GM18519 (cell line): ENCODE data around the gene IRF2BP2.

ENCODE experiments used
- ATAC-seq: cut with Tn5 transposase; IDR thresholded peaks from one replicate; pipeline ENCODE4 v1.9.1; 2021; ENCODE audit warnings: mild to moderate bottlenecking, moderate library complexity; ENCODE audit not compliant: unreplicated experiment, low FRiP score

Gene IRF2BP2

DNA sequence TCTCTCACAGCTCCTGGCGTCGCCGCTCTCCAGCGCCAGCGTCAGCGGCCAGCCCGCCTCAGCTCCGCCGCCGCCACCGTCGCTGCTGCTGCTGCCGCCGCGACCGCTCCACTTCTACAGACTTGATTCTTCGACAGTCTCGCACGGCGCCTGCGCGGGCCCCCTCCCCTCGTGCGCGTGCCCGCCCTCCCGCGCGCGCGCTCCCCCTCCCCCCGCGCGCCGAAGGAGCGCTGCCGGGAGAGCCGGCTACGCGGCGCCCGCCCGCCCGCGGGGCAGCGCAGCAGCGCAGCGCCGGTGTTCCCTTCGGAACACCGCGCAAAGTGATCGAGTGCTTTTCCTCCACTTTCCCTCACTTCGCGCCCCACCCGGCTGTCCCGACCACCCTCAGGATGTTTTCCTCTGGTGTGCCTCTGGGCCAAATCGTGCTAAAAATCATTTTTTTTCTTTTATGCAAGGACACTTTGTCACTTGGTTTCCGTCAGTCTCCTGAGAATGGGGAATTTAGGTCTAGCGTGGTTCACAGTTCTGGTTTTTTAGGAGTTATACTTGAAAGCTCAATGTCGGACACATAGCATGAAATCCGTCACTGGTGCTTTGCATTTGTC lies at the start of gene IRF2BP2:
IRF2BP2 (minus strand) TSS at position 118 of the 605 bp plus-strand sequence. CDS start 684 bp downstream, outside the sequence.
- ATAC-seq, result no peak

GRCh38 chr1:234659538-234659937 lies 49.6 kb upstream of the IRF2BP2 start:
- ATAC-seq, result no peak

- no peak for ATAC-seq
Measured at GRCh38 chr1:234658138-234658537, 48.2 kb upstream of the IRF2BP2 start.

- no peak for ATAC-seq
Measured at GRCh38 chr1:234656944-234657654, 47.1 kb upstream of the IRF2BP2 start.

DNA sequence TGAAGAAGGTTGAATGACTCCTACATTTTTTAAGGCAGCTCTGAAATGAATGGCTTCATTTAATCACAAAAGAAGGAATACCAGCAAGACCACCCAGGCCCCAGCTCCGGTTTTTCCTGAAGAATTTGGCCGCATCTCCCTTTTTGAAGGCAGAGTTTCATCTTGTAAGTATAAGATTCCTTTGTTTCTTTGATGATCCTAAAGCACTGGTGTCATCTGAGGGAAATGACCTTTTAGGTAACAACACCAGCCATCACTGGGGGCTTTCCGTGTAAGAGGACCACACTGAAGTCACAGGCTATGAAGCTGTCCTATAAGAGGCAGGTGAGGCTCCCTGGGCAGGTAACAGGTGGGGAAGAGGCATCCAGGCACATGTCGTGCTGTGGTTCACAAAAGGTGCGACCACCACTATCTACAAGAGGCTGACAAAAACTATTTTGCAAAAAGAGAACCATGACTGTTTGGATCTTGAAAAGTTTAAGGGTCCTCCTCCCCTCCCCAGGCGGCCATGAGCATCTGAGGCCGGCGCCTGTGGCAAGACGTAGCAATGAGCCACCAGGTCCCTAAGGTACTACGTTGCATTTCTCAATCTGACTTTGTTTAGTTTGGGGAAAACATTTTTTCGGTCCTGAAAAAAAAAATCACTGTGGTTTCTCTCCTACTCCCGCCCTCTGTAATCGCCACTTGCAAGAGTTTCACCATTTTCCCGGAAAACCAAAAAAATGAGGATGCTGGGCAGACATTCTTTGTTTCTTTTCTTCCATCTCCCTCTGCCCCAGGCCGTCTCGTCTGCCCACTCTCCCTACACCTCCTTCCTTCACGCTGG lies 46.3 kb upstream of the IRF2BP2 start:
- ATAC-seq, result no peak

DNA sequence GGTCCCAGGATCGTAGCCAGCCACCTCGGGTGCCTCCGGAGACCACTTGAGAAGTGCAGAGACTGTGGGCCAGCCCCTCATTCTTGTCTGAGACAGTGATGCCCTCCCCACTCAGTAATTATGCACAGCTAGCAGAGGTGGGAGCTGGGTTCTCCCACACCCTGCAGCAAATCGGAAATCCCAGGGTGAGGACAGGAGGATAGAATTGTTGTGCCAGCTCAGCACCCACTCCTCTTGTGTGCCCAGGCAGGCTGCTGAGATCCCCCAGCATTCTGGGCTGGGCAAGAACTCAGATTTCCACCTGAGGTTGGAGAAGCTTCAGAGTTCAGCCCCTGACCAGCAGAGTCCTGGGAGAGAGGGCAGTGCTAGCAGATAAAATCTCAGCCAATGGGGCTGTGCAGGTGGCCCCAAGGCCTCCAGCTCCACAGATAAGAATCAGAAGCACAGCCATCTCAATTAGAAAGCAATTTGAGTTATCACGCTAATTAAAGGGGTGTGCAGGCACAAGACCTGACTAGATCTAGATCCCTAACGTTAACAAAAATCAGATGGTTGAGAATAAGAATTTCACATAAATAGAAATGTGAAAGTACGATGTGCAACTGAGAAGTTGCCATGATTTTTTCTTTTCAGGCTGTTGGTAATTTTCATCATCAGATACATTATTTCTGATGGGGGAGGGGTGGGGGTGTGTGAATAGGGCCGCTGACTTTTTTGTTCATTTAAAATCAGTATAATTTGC lies 45.5 kb upstream of the IRF2BP2 start:
- ATAC-seq, result no peak

GRCh38 chr1:234654002-234654733 lies 44.2 kb upstream of the IRF2BP2 start:
- no peak for ATAC-seq

GRCh38 chr1:234649432-234650081 lies 39.6 kb upstream of the IRF2BP2 start:
- ATAC-seq, result no peak

DNA sequence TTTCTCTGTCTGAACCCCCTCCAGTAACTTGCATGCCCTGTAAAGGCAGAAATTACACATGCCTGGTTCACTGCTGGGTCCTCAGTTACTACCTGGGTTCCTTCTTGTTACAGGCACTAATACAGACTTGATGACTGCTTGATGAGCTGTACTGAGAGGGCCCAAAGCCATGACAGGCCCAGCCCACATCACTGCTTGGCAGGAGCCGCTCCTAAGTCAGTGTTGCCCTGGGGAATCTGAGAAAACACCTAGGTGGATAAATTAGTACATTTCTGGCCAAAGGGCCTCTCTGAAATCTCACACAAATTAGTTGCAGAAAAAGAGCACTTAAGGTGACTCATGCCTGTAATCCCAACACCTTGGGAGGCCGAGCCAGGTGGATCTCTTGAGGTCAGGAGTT lies 37.8 kb upstream of the IRF2BP2 start:
- no peak for ATAC-seq

- ATAC-seq, result no peak
Measured at GRCh38 chr1:234647245-234647644, 37.3 kb upstream of the IRF2BP2 start.

DNA sequence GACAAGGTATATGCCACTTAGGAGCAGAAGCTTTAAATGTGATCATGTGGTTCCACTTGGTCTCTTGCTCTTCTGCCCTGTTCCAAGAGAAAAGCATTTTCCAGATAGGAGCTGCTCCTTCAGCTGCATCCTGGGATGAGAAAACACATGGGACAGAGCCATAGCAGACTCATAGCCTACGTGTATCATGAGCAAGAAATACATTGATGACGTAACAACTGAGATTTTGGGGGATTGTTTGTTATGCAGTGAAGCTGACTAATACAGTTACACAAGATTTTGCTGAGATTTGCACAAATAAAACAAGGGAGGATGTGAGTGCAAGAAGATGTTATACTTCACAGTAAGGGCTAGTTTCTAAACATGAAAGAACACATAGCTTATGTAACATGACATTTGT lies 36.0 kb upstream of the IRF2BP2 start:
- no peak for ATAC-seq

- no peak for ATAC-seq
Measured at GRCh38 chr1:234645474-234645953, 35.5 kb upstream of the IRF2BP2 start.

DNA sequence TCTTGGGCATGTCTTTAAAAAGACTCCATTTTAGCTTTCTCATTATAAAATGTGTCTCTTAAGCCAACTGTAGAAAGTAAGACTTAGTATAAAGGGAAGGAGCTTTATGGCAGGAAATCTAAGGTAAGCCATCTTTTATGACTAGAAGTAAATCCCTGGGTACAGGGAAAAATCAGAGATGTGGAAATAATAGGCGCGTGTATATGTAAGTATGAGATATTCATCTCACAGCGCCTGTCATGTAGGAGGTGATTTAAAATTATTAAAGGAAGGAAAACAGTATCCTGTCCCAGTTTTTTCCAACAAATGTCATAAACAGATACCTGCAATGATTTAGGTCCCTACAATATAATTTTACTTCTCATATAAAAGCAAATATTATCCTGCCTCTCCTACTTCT lies 35.0 kb upstream of the IRF2BP2 start:
- ATAC-seq, result no peak

DNA sequence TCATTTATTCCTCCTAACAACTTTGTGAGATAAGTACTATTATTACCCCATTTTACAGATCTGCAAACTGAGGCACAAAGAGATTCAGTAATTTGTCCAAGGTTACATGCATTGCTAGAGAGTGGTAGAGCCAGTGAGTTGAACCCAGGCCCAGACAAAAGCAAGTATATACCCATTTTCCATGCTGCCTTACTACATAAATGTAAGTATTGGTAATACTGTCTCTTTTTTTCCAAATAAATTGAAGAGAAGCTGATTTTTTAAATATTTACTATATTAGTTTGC lies 33.8 kb upstream of the IRF2BP2 start:
- ATAC-seq, result no peak

DNA sequence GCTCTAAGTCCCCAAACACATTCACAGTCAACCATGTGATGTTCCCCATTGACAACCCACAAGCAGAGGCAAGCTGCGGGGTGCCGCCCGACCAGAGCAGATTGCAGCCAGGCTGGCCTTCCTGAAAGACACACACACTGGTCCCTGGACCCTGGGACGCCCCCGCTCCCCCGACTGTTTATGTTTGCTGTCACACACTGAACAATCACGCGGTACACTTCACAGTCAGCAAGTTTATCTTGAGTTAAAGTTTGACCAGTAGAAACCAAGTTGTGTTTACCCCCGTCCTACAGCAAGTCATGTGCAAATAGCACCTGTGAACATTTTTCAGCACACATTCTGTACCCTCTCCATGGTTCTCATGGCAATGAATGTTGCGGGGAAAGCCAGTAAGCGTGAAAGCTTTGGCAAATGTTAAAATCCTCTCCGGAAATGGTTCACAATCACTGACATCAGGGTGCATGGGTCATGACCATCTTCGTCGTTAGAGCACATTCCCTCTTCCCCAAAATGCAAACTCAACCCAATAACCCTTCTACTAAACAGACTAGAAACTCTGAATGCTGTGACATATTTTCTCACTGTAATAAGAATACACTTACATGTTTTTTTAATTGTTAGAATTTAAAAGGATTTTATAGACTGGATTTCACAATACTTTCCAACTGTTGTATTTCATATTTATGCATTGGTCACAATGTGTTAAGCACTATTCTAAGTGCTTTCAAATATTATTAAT lies 33.3 kb upstream of the IRF2BP2 start:
- ATAC-seq, result no peak

DNA sequence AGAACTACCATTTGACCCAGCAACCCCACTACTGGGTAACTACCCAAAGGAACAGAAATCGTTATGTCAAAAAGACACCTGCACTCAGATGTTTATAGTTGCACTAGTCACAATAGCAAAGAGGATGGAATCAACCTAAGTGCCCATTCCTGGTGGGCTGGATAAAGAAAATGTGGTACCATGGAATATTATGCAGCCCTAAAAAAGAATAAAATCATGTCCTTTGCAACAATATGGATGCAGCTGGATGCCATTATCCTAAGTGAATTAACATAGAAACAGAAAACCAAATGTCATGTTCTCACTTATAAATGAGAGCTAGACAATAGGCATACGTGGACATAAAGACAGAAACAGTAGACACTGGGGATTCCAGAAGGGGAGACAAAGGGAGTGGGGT lies 32.5 kb upstream of the IRF2BP2 start:
- no peak for ATAC-seq

GRCh38 chr1:234639961-234640360 lies 30.0 kb upstream of the IRF2BP2 start:
- no peak for ATAC-seq

GRCh38 chr1:234638832-234639799 lies 29.1 kb upstream of the IRF2BP2 start:
- ATAC-seq, result no peak
